HG03135 (cell line): ENCODE data around the gene CTAG1B.
"Not testable (repeated sequence)": the region's sequence is repeated elsewhere in the genome, so short reads cannot be mapped to it uniquely, and the experiment has no call there.

ENCODE experiments used
- ATAC-seq: cut with Tn5 transposase; IDR thresholded peaks from one replicate; pipeline ENCODE4 v1.9.1; 2021; ENCODE audit warnings: mild to moderate bottlenecking, moderate library complexity; ENCODE audit not compliant: unreplicated experiment

The CTAG1B gene

GRCh38 chrX:154590415-154590814 is 28.7 kb downstream of the CTAG1B start:
- ATAC-seq = not testable (repeated sequence)

GRCh38 chrX:154584585-154585183 is 34.4 kb downstream of the CTAG1B start, which contains the start of gene CTAG1A:
Gene CTAG1A (plus strand): TSS chrX:154585133. CDS start chrX:154585207, 74 bp downstream.
- ATAC-seq = not testable (repeated sequence)

GRCh38 chrX:154582994-154583393 is 36.1 kb downstream of the CTAG1B start:
- not testable (repeated sequence) for ATAC-seq

- not testable (repeated sequence) for ATAC-seq
Measured at GRCh38 chrX:154575076-154575475, 44.0 kb downstream of the CTAG1B start.

- ATAC-seq = not testable (repeated sequence)
Measured at GRCh38 chrX:154573061-154573460, 46.0 kb downstream of the CTAG1B start.

- not testable (repeated sequence) for ATAC-seq
Measured at GRCh38 chrX:154570361-154570760, 48.7 kb downstream of the CTAG1B start.
